Colonic mucosa (tissue), 4 donors: Measurements from ENCODE around the gene NAPA. TPM values are rescaled to one million over a fixed set of nuclear protein-coding genes. Genes with fewer than 3 reads are reported as not detected.
A peak's percentile ranks its signal among the peaks of the same experiment; 100 is the strongest.

Source experiments
- DNase-seq: peaks from one replicate; pipeline ENCODE4 v3.0.0-alpha.2; 2020
- H3K27ac ChIP-seq: fragments of 200-600 bp; one replicate; pipeline ENCODE4 v1.8.0; 2021
- H3K27me3 ChIP-seq: fragments of 200-600 bp; one replicate; pipeline ENCODE4 v1.8.0; 2021
- H3K36me3 ChIP-seq: fragments of 200-600 bp; one replicate; pipeline ENCODE4 v1.8.0; 2021
- H3K4me1 ChIP-seq: fragments of 200-600 bp; one replicate; pipeline ENCODE4 v1.8.0; 2021; ENCODE audit warnings: mild to moderate bottlenecking
- H3K4me3 ChIP-seq: fragments of 200-600 bp; one replicate; pipeline ENCODE4 v1.8.0; 2021
- H3K9ac ChIP-seq, 2 donors: one replicate each; pipeline ENCODE4 v1.7.0; 2013; ENCODE audit warnings: control low read depth in 2 of 2, low read depth in 2 of 2, low read length in 2 of 2
- H3K9me3 ChIP-seq: fragments of 200-600 bp; one replicate; pipeline ENCODE4 v1.8.0; 2021
- intact Hi-C: fragments of 100-400 bp; cut with DNase I; formaldehyde crosslinking; loops from one replicate; pipeline ENCODE4 v1.14.1; 2022
- total RNA-seq, 2 donors: library from RNA; stranded (reverse); fragmentation: NEBNext Ultra II Directional in 1 of 2; extraction: Animal tissue kit (Norgen Biotek cat#: 25700) in 1 of 2; gene quantifications; one replicate each; pipeline ENCODE4 v1.2.1, GENCODE V29; 2021
- TF ChIP-seq, protein P1 (sequence below): fragments of 200-600 bp; IDR thresholded peaks from one replicate; pipeline ENCODE4 v1.8.0; 2022; ENCODE audit warnings: antibody characterized with exemption, mild to moderate bottlenecking
- donor health status: healthy.
- donor health status: DM: no; HTN: no; CAD: no.
- donor health status: DM: no; HTN: no; CAD: no.

NAPA gene
- total RNA-seq, 2 donors from 2014 or later = 111 to 115 TPM

DNA sequence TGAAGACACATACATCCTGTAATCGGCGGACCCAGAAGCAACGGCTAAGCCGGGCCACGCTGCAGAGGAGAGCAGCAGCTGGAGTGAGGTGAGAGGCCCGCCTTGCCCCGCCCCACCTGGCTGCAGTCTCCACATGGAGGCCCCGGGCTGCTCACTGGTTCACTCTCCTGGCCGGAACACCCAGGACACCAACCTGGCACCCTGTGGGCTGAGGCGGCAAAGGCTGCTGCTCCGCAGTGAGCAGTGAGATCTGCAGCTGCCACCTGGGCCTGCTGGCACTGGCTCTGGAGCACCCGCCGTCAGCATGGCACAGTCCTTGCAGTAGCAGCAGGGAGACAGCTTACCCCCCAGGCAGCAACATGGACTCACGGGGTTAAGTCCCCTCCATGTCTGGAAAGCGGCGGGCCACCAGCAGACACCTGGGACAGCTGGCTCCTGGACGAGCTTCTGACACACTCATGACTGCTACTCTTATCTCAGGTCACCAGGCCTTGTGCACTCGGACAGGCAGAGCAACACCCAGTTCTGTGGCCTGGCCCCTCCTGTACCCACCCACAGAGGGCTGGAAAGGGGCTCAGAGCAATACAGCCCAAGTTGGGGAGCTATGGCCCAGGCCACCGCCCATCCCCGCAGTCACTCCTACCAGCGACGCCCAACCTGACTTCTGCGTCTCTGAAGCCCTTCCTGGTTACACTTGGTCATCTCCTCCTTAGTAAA lies 17.7 kb downstream of the NAPA start:
- H3K36me3 ChIP-seq = peaks cover 5% of the 10 kb centered on the region
- no peak overlapping the region for H3K9ac ChIP-seq
- intact Hi-C loops = no loop called here
- H3K4me1 ChIP-seq = no peaks in the 10 kb centered on the region
- TF ChIP-seq, protein P1, sequence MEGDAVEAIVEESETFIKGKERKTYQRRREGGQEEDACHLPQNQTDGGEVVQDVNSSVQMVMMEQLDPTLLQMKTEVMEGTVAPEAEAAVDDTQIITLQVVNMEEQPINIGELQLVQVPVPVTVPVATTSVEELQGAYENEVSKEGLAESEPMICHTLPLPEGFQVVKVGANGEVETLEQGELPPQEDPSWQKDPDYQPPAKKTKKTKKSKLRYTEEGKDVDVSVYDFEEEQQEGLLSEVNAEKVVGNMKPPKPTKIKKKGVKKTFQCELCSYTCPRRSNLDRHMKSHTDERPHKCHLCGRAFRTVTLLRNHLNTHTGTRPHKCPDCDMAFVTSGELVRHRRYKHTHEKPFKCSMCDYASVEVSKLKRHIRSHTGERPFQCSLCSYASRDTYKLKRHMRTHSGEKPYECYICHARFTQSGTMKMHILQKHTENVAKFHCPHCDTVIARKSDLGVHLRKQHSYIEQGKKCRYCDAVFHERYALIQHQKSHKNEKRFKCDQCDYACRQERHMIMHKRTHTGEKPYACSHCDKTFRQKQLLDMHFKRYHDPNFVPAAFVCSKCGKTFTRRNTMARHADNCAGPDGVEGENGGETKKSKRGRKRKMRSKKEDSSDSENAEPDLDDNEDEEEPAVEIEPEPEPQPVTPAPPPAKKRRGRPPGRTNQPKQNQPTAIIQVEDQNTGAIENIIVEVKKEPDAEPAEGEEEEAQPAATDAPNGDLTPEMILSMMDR = no peak
- H3K27ac ChIP-seq = no peak overlapping the region
- H3K9me3 ChIP-seq = no peaks in the 10 kb centered on the region
- H3K27me3 ChIP-seq = no peaks in the 10 kb centered on the region
- no peak overlapping the region for H3K4me3 ChIP-seq
- no peak for DNase-seq

DNA sequence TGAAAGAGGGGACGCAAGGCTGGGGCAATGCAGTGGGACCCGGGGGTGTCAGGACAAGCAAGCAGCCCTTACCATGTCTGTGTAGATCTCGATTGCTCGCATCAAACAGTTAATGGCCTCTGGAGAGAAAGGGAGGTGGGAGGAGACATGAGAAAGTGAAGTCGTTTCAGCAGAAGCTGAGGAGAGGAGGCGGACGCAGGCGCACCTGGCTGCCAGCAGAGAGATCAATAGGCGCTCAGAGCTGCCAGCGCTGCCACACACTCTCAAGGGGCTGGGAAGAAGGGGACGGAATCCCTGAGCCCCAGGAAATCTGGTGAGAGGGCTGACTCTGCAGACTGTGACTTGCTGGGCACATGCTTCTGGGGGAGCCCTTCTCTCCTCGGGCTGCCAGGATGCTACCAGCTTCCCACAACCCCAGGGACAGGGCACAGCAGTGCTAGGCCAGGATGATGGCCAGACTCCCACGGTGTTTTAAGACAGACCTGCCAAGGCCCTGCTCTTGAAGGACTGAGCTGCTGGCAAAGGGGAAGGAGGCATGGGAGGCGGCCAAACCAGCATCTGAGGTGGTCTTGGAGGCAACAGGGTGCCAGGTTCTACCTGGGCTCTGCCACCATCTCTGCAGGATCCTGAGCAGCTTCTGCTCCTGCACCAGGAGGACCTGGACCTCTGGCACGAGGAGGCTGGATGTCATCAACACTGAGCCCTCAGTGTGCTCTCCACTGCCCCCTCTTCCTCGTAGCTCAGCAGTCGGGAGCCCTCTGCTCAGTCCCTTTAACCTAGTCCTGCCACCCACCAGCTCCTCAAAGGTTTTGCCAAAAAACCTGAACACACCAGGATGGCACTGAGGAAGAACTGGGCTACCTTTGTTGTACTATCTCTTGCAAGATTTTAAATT lies 19.1 kb downstream of the NAPA start:
- Histone ChIP-seq H3K4me1 (no peaks in the 10 kb centered on the region), H3K4me3 (no peak overlapping the region), H3K36me3 (no peaks in the 10 kb centered on the region), H3K27me3 (no peaks in the 10 kb centered on the region), H3K9me3 (no peaks in the 10 kb centered on the region), H3K9ac (no peak overlapping the region), H3K27ac (no peak overlapping the region)
- TF ChIP-seq, protein P1 = no peak
- DNase-seq = no peak
- intact Hi-C loops = no loop called here

DNA sequence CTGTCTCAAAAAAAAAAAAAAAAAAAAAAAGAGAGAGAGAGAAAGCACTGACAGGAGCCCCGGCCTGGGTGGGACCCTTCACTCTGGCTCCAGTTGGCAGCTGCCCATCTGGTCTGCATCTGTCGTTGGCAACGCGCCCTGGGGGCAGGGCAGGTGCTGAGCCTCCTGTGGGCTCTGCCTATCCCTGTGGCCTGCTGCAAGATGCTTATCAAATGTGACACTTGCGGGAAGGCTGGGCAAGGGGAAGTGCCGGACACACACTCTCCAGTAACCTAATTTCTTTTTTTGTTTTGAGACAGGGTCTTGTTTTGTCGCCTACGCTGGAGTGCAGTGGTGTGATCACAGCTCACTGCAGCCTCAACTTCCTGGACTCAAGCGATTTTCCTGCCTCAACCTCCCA lies 20.1 kb downstream of the NAPA start:
- Histone ChIP-seq H3K27me3 (no peaks in the 10 kb centered on the region), H3K36me3 (no peaks in the 10 kb centered on the region), H3K9ac (no peak overlapping the region), H3K9me3 (no peaks in the 10 kb centered on the region), H3K27ac (no peak overlapping the region), H3K4me1 (no peaks in the 10 kb centered on the region), H3K4me3 (no peak overlapping the region)
- intact Hi-C loops = no loop called here
- TF ChIP-seq, protein P1 = no peak
- DNase-seq = peak; percentile 44

DNA sequence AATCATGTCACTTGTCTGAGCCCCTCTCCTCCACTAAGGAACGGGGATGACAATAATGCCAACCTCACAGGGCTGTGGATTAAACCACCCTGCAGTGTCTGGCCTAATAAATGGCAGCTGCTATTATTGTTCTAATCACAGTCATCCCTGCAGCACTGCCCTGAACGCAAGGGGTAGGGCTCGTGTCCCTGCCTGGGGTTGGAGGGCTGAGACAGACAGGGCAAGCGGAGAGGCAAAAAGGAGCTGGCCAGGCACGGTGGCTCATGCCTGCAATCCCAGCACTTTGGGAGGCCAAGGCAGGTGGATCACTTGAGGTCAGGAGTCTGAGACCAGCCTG lies 20.7 kb downstream of the NAPA start:
- DNase-seq = no peak
- no peaks in the 10 kb centered on the region for H3K4me1 ChIP-seq

DNA sequence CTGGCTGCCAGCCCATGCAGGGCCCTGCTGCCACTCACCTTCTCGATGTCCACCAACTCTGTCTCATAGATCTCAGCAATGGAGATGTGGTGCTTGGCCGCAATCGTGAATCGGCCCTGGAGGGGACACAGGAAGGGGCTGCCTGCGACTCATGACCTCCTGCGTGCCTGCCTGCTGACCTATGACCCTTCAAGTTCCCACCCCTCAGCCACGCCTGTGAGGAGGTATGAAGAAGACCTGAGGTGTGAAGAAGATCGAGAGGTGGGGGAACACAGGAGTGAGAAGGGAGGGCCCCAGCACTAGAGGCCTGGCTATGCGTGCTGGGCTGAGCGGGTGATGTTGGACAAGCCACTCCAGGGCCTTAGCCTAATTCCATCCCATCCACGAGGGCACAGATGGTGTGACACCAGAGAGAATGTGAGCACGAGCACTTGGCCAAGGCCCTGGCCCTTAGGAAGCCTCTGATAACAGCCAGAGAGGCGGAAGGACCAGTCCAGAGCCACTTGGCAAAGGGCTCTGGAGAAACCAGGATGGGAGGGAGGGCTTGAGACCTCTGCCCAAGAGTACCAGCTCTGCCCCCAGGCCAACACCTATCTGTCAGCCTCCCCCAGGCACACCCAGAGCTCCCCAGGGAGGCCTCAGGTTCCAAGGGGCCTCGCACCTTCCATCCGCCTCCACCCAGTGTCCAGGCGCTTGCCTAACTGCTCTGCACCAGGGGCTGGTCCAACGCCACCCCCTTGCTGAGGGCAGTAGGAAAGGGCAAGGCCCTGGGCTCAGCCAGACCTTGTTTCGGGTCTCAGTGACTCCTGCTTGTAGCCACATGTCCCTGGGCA lies 21.3 kb downstream of the NAPA start:
- Histone ChIP-seq H3K27me3 (no peaks in the 10 kb centered on the region), H3K36me3 (no peaks in the 10 kb centered on the region), H3K4me1 (no peaks in the 10 kb centered on the region), H3K9me3 (no peaks in the 10 kb centered on the region), H3K27ac (no peak overlapping the region), H3K4me3 (no peak overlapping the region), H3K9ac (no peak overlapping the region)
- TF ChIP-seq, protein P1 = no peak
- no peak for DNase-seq
- intact Hi-C loops = no loop called here

More for the DNA sequence above, 20.7 kb downstream of the NAPA start:
- no peaks in the 10 kb centered on the region for H3K9me3 ChIP-seq
- intact Hi-C loops = no loop called here
- no peak overlapping the region for H3K27ac ChIP-seq
- no peaks in the 10 kb centered on the region for H3K36me3 ChIP-seq
- no peaks in the 10 kb centered on the region for H3K27me3 ChIP-seq
- no peak overlapping the region for H3K4me3 ChIP-seq
- no peak overlapping the region for H3K9ac ChIP-seq
- TF ChIP-seq, protein P1 = no peak
